ENCODE measurements around the gene ATP9A. TPM values are rescaled to one million over a fixed set of nuclear protein-coding genes. Genes with fewer than 3 reads are reported as not detected.
"Not testable (repeated sequence)": the region's sequence is repeated elsewhere in the genome, so short reads cannot be mapped to it uniquely, and the experiment has no call there.

Gene ATP9A
- total RNA-seq, 2 experiments from 2014 or later = 0.58 to 0.65 TPM

DNA sequence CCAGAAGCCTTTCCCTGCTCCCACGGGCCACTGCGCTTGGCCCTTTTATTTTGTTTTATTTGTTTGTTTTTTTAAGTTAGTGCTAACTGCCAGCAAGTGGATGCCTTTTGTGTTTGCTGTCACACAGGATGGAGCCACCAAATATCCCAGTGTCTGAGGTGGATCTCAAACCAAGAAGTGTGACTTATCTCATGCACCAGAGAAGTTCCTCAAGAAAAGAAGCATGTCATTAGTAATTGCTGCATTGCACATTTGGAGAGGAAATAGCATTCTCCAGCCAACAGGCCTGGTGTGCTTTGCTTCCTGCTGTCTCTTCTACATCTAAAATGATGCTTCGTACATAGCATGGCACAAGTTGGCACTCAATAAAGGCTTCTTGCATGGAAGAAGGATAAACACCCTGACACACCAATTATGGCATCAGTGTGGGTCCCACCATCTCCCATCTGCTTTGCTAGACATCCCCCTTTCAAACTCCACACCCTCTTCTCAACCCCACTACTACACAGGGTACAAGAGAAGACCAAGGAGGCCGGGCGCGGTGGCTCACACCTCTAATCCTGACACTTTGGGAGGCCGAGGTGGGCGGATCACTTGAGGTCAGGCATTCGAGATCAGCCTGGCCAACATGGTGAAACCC lies 1.9 kb upstream of the ATP9A start:
- no peak overlapping the region for H3K4me3 Mint-ChIP-seq

DNA sequence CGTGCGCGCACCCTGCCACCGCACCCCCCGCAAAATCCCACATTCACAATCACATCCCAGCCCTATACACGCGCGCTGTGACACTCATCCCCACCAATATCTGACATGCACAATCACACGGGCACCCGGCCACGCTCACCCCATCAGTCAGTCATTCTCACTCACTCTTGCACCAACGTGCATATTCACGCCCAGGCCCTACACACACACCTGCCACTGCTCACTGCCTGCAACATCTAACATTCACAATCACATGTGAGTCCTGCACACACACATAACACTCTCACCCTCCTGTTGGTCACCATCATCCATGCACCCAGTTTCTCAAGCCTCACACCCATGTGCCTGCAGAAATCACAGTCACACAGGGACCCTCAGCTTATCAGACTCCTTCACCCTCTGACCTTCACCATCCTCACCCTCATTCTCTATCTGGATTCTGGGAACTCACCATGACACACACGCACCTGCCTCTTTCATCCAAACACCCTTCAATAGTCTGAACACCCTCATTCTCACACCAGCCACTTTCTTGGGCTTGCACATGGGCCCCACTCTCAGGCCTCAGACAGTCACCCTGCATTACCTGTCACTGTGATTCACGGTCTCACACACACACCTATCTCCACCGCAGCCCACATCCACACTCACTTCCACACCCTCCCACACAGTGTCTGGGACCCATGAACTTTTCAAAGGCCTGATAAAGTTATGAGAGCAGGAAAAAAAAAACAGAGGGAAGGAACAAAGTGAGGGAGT lies 748 bp upstream of the ATP9A start:
- peak; percentile 24 for DNase-seq
- ATAC-seq = no peak

More for the DNA sequence above, 1.9 kb upstream of the ATP9A start:
- H3K27ac Mint-ChIP-seq = no peak overlapping the region
- no peaks in the 10 kb centered on the region for H3K9me3 Mint-ChIP-seq
- POLR2A ChIA-PET = no interaction called here
- no peak for TF ChIP-seq CTCF (IDR thresholded peaks at IDR 0.05)
- CTCF ChIA-PET = no interaction called here
- peaks cover 10% of the 10 kb centered on the region for H3K4me1 Mint-ChIP-seq (ENCODE audit: low read depth)
- peaks cover 25% of the 10 kb centered on the region for H3K27me3 Mint-ChIP-seq
- no peaks in the 10 kb centered on the region for H3K36me3 Mint-ChIP-seq (ENCODE audit: low read depth)
- intact Hi-C loops (cut with micrococcal nuclease) = no loop called here
- no peak for DNase-seq
- ATAC-seq = no peak

DNA sequence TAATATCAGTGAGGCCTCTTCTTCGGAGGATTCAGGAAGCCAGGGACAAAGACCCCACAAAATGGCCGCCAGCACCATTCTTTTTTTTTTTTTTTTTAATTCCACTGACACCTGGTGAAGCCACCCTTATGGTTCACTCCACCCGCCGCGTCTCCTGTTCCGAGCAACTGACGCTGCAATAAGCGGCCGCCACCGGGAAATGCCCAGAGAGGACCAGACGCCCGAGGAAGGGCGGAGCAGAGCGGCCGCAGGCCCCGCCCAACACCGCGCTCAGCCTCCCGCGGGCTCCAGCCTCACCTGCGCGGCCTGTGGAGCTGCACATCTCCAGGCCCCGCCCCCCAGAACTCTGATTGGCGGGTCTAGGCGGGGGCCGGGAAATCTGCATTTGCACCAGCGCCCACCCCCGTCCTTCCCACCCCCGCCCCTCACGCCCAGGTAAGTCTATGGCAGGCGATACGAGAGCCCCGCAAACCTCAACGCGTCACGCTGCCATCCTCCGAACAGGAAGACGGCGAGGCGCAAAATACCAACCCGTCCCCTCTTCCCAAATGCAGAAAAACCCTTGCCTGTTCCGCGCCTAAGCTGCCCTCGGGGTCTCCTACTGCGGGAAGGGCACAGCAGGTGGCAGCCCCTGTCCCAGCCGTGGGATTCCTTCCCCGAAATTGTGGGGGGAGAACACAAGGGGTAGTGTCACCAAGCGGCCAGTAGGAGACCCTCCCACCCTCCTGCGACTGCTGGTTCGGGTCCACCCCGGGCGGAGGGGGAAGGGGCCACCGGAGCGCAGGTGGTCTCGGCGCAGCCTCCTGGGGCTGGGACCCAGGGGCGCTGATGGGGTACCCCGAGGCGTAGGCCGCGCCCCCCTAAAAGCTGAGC lies 960 bp downstream of the ATP9A start:
- intact Hi-C loops (cut with micrococcal nuclease) = no loop called here
- H3K4me1 Mint-ChIP-seq (ENCODE audit: low read depth) = peaks cover 10% of the 10 kb centered on the region
- peaks cover 29% of the 10 kb centered on the region for H3K27me3 Mint-ChIP-seq
- no peaks in the 10 kb centered on the region for H3K9me3 Mint-ChIP-seq
- peak; percentile 63 for DNase-seq
- peak; percentile 91 for ATAC-seq
- no peaks in the 10 kb centered on the region for H3K36me3 Mint-ChIP-seq (ENCODE audit: low read depth)
- CTCF ChIA-PET = interaction anchor here (0.9 to 1.3 kb wide), 2 partner anchors 33 to 66 kb away, joined by 3 to 4 read pairs; no protein-coding TSS in a partner anchor
- H3K27ac Mint-ChIP-seq = no peak overlapping the region
- POLR2A ChIA-PET = no interaction called here
- no peak for TF ChIP-seq CTCF (IDR thresholded peaks at IDR 0.05)
- peak overlapping the region; percentile 57 for H3K4me3 Mint-ChIP-seq

More for the DNA sequence above, 748 bp upstream of the ATP9A start:
- Mint-ChIP-seq H3K27me3 (peaks cover 27% of the 10 kb centered on the region), H3K4me3 (peak overlapping the region; percentile 43), H3K36me3 (ENCODE audit: low read depth) (no peaks in the 10 kb centered on the region), H3K9me3 (no peaks in the 10 kb centered on the region), H3K4me1 (ENCODE audit: low read depth) (peaks cover 10% of the 10 kb centered on the region), H3K27ac (no peak overlapping the region)
- intact Hi-C loops (cut with micrococcal nuclease) = no loop called here
- ChIA-PET POLR2A (no interaction called here), CTCF (no interaction called here)
- no peak for TF ChIP-seq CTCF (IDR thresholded peaks at IDR 0.05)

- not testable (repeated sequence) for H3K9me3 Mint-ChIP-seq, ATAC-seq
- peaks cover 29% of the 10 kb centered on the region for H3K27me3 Mint-ChIP-seq
These were observed 2.8 kb downstream of the ATP9A start for GRCh38 chr20:51765381-51765780.

DNA sequence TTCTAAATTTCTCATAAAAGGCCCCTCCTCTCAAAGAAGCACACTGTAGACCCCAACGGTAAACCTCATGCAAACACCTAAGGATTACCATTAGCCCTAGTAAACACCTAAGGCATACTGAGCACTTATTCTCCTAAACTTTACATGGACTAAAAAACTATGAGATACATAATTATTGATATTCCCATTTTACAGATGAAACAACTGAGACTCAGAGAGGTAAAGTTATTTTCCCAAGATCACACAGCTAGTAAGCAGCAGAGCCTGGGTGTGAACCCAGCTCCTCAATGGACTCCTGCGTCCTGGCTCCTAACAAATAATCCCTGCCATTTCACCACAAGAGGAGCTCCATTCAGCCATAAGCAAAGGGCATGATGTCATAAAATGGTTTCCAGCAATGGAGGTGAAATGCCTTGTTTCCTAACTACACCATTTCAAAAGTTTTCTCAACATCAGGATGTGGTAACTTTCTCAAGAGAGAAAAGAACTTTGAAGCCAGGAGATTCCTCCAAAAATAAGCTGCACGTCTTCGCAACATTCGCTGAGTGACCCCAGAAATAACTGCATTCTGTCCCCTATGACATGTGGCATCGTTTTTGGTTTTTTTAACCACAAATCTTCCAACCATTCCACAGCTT lies 4.1 kb downstream of the ATP9A start:
- DNase-seq (no peak), ATAC-seq (no peak)
- intact Hi-C loops (cut with micrococcal nuclease) = no loop called here
- CTCF ChIA-PET = no interaction called here
- H3K27me3 Mint-ChIP-seq = peaks cover 21% of the 10 kb centered on the region
- H3K4me3 Mint-ChIP-seq = no peak overlapping the region
- POLR2A ChIA-PET = no interaction called here
- no peak for TF ChIP-seq CTCF (IDR thresholded peaks at IDR 0.05)
- peaks cover 8% of the 10 kb centered on the region for H3K4me1 Mint-ChIP-seq (ENCODE audit: low read depth)
- H3K27ac Mint-ChIP-seq = no peak overlapping the region
- H3K36me3 Mint-ChIP-seq (ENCODE audit: low read depth) = no peaks in the 10 kb centered on the region
- no peaks in the 10 kb centered on the region for H3K9me3 Mint-ChIP-seq

More at GRCh38 chr20:51765381-51765780, 2.8 kb downstream of the ATP9A start:
- intact Hi-C loops (cut with micrococcal nuclease); H3K27ac Mint-ChIP-seq; POLR2A ChIA-PET; H3K4me3 Mint-ChIP-seq; H3K36me3 Mint-ChIP-seq (ENCODE audit: low read depth); DNase-seq; H3K4me1 Mint-ChIP-seq (ENCODE audit: low read depth): not testable (repeated sequence)
- CTCF ChIA-PET = interaction anchor here (1.2 kb wide), 1 partner anchor 65 kb away, joined by 3 read pairs; no protein-coding TSS in a partner anchor

All from activated CD8-positive, alpha-beta T cell treated with anti-CD3 and anti-CD28 coated beads for 36 hours (primary cell).